GM10266 (cell line): ENCODE results near the gene IL20RB.

Experiments
- DNase-seq: peaks from one replicate; pipeline ENCODE4 v3.0.0; 2012; ENCODE audit errors: extremely low spot score
- CTCF ChIP-seq: IDR thresholded peaks from 2 replicates; pipeline ENCODE4 v1.5.1; 2012; ENCODE audit warnings: mild to moderate bottlenecking, low read depth; ENCODE audit not compliant: control insufficient read depth, insufficient read depth; ENCODE audit errors: missing control alignments

The IL20RB gene

GRCh38 chr3:136932523-136932922 is 25.3 kb upstream of the IL20RB start:
- DNase-seq = peak; percentile 13
- TF ChIP-seq CTCF = no peak

- DNase-seq = no peak
- no peak for TF ChIP-seq CTCF
Observed at GRCh38 chr3:136932978-136933772, 24.6 kb upstream of the IL20RB start.

- DNase-seq = no peak
- TF ChIP-seq CTCF = no peak
Observed at GRCh38 chr3:136937175-136937574, 20.6 kb upstream of the IL20RB start.

GRCh38 chr3:136937851-136938250 is 19.9 kb upstream of the IL20RB start:
- no peak for TF ChIP-seq CTCF

GRCh38 chr3:136938334-136938733 is 19.4 kb upstream of the IL20RB start:
- no peak for TF ChIP-seq CTCF
- no peak for DNase-seq

More at GRCh38 chr3:136937851-136938250, 19.9 kb upstream of the IL20RB start:
- DNase-seq = no peak

GRCh38 chr3:136939489-136939888 is 18.3 kb upstream of the IL20RB start:
- DNase-seq = no peak
- no peak for TF ChIP-seq CTCF

GRCh38 chr3:136942803-136943202 is 15.0 kb upstream of the IL20RB start:
- DNase-seq = no peak

More at GRCh38 chr3:136942803-136943202, 15.0 kb upstream of the IL20RB start:
- no peak for TF ChIP-seq CTCF
